ENCODE measurements around the gene PPP1R16B.

Gene PPP1R16B

GRCh38 chr20:38866265-38867061 is 61.0 kb downstream of the PPP1R16B start:
- TF ChIP-seq, protein P1, sequence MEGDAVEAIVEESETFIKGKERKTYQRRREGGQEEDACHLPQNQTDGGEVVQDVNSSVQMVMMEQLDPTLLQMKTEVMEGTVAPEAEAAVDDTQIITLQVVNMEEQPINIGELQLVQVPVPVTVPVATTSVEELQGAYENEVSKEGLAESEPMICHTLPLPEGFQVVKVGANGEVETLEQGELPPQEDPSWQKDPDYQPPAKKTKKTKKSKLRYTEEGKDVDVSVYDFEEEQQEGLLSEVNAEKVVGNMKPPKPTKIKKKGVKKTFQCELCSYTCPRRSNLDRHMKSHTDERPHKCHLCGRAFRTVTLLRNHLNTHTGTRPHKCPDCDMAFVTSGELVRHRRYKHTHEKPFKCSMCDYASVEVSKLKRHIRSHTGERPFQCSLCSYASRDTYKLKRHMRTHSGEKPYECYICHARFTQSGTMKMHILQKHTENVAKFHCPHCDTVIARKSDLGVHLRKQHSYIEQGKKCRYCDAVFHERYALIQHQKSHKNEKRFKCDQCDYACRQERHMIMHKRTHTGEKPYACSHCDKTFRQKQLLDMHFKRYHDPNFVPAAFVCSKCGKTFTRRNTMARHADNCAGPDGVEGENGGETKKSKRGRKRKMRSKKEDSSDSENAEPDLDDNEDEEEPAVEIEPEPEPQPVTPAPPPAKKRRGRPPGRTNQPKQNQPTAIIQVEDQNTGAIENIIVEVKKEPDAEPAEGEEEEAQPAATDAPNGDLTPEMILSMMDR (conservative IDR thresholded peaks at IDR 0.05; ENCODE audit: low read depth, low read length), result no peak
- no peak for DNase-seq (ENCODE audit: low read depth)
- no peak overlapping the region for H3K4me3 ChIP-seq (ENCODE audit: low read depth, low read length)

DNA sequence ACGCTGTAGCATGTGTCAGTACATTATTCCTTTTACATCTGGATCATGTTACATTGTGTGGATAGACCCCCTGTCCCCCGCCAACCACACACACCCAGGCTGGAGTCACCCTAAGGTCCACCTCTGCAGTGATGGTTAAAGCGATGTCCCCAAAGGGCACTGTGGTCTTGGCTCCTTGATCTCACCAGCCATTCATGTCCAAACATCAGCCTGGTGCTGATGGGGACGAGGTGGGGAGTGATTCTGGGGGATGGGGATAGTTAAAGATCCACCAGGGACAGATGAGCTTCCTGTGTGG is 61.5 kb downstream of the PPP1R16B start:
- TF ChIP-seq, protein P1 (conservative IDR thresholded peaks at IDR 0.05; ENCODE audit: low read depth, low read length), result no peak
- no peak overlapping the region for H3K4me3 ChIP-seq (ENCODE audit: low read depth, low read length)
- no peak for DNase-seq (ENCODE audit: low read depth)

GRCh38 chr20:38870733-38871559 is 65.4 kb downstream of the PPP1R16B start:
- no peak overlapping the region for H3K4me3 ChIP-seq (ENCODE audit: low read depth, low read length)
- TF ChIP-seq, protein P1 (conservative IDR thresholded peaks at IDR 0.05; ENCODE audit: low read depth, low read length), result no peak
- DNase-seq (ENCODE audit: low read depth), result no peak

DNA sequence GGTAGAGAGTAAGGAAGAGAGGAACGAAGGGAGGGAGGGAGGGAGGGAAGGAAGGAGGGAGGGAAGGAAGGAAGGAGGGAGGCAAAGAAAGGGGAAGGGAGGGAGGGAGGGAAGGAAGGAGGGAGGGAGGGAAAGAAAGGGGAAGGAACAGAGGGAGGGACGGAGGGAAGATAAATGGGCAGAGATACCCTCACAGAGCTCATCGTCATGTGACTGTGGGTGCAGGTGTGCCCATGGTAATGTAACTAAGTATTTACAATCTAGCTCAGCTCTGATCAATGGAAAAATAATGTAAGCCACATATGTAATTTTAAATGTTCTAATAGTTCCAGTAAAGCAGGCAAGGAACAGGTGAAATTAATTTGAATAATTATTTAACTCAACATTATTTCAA is 66.1 kb downstream of the PPP1R16B start:
- TF ChIP-seq, protein P1 (conservative IDR thresholded peaks at IDR 0.05; ENCODE audit: low read depth, low read length), result no peak
- H3K4me3 ChIP-seq (ENCODE audit: low read depth, low read length), result no peak overlapping the region
- DNase-seq (ENCODE audit: low read depth), result no peak

DNA sequence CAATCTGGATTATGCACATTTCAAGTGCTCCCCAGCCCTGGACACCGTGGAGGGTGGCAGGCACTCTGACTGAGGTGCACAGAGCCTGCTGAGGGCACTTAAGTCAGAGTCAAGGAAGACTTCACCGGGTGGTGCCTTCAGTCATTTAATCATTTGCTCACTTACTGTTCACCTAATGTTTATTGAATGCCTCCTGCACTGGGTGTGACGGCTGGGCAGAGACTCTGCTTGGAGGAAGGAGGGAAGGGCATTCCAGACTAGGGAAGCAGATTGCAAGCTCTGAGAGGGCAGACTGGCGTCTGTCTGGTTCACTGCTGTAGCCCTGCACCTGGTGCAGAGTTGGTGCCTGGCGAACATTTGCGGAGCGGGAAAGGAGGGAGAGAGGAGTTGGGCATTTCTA is 66.5 kb downstream of the PPP1R16B start:
- TF ChIP-seq, protein P1 (conservative IDR thresholded peaks at IDR 0.05; ENCODE audit: low read depth, low read length), result no peak
- H3K4me3 ChIP-seq (ENCODE audit: low read depth, low read length), result no peak overlapping the region
- no peak for DNase-seq (ENCODE audit: low read depth)

DNA sequence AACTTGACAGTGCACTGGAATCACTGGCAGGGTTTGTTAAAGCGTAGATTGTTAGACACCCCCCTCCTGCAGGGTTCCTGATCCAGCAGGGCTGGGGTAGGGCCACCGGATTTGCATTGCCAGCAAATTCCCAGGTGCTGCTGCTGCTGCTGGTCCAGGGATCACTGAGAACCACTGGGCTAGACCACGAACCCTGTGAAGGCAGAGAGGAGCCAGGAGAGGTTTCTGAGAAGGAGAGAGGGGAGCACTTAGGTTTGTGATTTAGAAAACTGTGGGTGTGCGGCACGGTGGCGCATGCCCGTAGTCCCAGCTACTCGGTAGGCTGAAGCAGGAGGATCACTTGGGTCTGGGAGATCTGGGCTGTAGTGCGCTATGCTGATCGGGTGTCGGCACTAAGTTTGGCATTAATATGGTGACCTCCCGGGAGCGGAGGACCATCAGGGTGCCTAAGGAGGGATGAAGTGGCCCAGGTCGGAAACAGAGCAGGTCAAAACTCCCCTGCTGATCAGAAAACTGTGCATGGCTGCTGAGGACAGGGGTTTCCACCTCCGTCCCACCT is 67.1 kb downstream of the PPP1R16B start:
- TF ChIP-seq, protein P1 (conservative IDR thresholded peaks at IDR 0.05; ENCODE audit: low read depth, low read length), result no peak

More for the DNA sequence above, 67.1 kb downstream of the PPP1R16B start:
- DNase-seq (ENCODE audit: low read depth), result no peak
- H3K4me3 ChIP-seq (ENCODE audit: low read depth, low read length), result no peak overlapping the region
